Body of pancreas (tissue), 4 donors: ENCODE measurements around the gene C5orf63.

Source experiments
- CTCF ChIP-seq, 7 experiments: fragments of 450-650 bp in 4 of 7; fragments of 200-600 bp in 3 of 7; sonication (generic) in 3 of 7; IDR thresholded peaks; one replicate each; pipeline ENCODE4 v1.5.1; 2016 to 2019; ENCODE audit warnings: antibody characterized with exemption in 7 of 7
- POLR2A ChIP-seq, 3 donors: fragments of 450-650 bp; IDR thresholded peaks; one replicate each; pipeline ENCODE4 v1.6.1; 2016; ENCODE audit warnings: antibody characterized with exemption in 3 of 3, mild to moderate bottlenecking in 2 of 3

DNA sequence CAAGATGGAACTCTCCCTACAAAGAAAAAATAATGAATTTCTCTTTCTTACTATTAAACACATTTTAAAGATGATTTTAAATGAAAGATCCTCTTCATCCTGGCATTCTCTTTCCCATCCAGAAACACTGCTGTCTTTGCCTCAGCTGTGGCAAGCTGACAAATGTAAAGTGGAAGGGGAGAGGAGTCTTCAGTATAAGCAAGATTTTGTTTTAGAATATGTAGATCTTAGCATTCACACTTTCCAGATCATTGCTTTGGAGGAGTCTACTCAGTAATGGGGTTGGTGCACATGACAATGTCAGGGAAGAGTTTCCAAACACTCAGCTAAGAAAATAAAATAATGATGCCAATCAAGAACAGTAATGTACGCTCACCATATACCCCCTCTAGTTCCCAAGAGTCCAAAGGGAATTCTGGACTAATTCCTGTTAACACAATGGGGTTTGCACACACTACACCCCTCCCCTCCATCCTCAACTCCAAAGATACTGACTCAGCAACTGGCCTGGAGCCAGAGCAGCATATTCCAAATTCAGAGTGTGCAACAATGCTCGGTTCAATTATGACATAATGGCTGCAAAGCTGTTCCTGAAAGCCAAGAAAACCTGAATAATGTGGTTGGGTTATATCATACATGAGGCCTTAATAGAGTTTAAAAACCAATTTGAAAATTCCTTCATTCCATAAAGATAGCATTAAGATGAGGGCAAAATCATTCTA, 4.6 kb downstream of the C5orf63 start:
- no peak for TF ChIP-seq POLR2A (IDR thresholded peaks at IDR 0.05)
- no peak for TF ChIP-seq CTCF (IDR thresholded peaks at IDR 0.05)
